GM12878 (cell line): ENCODE data around the gene UGT2B10. TPM values are rescaled to one million over a fixed set of nuclear protein-coding genes. Genes with fewer than 3 reads are reported as not detected.

Experiments used
- ATAC-seq: fragments of 200-7000 bp; cut with Tn5 transposase; 3 replicates; pipeline ENCODE4 v1.9.1; 2020; ENCODE audit warnings: mild to moderate bottlenecking, moderate library complexity
- BruUV-seq: library from RNA; stranded (reverse); fragments of 400-500 nt; replicated peaks from 2 replicates; lab custom pipeline; 2021; lab: Mats Ljungman, UMichigan
- CTCF ChIA-PET: fragments of 300-600 bp; sonication (Branson Sonifier 250); formaldehyde crosslinking; extraction: SDS; loops from one replicate; lab custom pipeline; 2021; ENCODE audit warnings: inconsistent platforms; lab: Yijun Ruan, JAX
- POLR2A ChIA-PET: fragments of 350-600 bp; formaldehyde crosslinking; extraction: SDS; loops from one replicate; lab custom pipeline; 2021; ENCODE audit warnings: inconsistent platforms; lab: Charles Lee
- RAD21 ChIA-PET: fragments of 300-600 bp; sonication (Branson Sonifier 250); formaldehyde crosslinking; loops from one replicate; lab custom pipeline; 2023; ENCODE audit warnings: antibody characterized with exemption; ENCODE audit not compliant: unreplicated experiment; lab: Charles Lee
- SMC1A ChIA-PET: fragments of 300-600 bp; sonication (Branson Sonifier 250); formaldehyde crosslinking; loops from one replicate; lab custom pipeline; 2023; ENCODE audit not compliant: unreplicated experiment, uncharacterized antibody; lab: Charles Lee
- DNase-seq: peaks from one replicate; pipeline ENCODE4 v3.0.0-alpha.2; 2011; ENCODE audit warnings: low read depth, low spot score
- FAIRE-seq: peaks from 3 replicates; lab custom pipeline; 2011; peaks lifted over from hg19 to GRCh38; lab: Jason Lieb, UNC
- H2AFZ ChIP-seq: 2 replicates; pipeline ENCODE4 v1.6.0; 2011; ENCODE audit warnings: low read depth, low read length, control low read depth; ENCODE audit not compliant: control insufficient read depth
- H3K27ac ChIP-seq: 2 replicates; pipeline ENCODE4 v1.5.1; 2011; ENCODE audit warnings: control low read depth; ENCODE audit not compliant: control insufficient read depth, insufficient read depth
- H3K27me3 ChIP-seq, 2 experiments: replicated peaks in 1 of 2; 2 replicates each; pipeline versions ENCODE4 v1.6.0 to v1.6.1; 2011; ENCODE audit warnings: low read length in 1 of 2; ENCODE audit not compliant: control insufficient read depth in 2 of 2, insufficient read depth in 2 of 2
- H3K36me3 ChIP-seq, 2 experiments: 2 replicates each; pipeline ENCODE4 v1.5.1; 2011; ENCODE audit warnings: low read length in 1 of 2; ENCODE audit not compliant: control insufficient read depth in 2 of 2, insufficient read depth in 2 of 2
- H3K4me1 ChIP-seq: 2 replicates; pipeline ENCODE4 v1.6.1; 2011; ENCODE audit warnings: mild to moderate bottlenecking, low read length, moderate library complexity, mixed read lengths; ENCODE audit not compliant: control insufficient read depth, insufficient read depth
- H3K4me2 ChIP-seq: 2 replicates; pipeline ENCODE4 v1.6.0; 2011; ENCODE audit warnings: control low read depth; ENCODE audit not compliant: control insufficient read depth, insufficient read depth
- H3K4me3 ChIP-seq: fragments of 200-600 bp; sonication (generic); 2 replicates; pipeline ENCODE4 v1.5.1; 2016
- H3K79me2 ChIP-seq: 2 replicates; pipeline ENCODE4 v1.6.0; 2011; ENCODE audit warnings: low read length; ENCODE audit not compliant: control insufficient read depth, insufficient read depth
- H3K9ac ChIP-seq: 2 replicates; pipeline ENCODE4 v1.8.0; 2011; ENCODE audit warnings: low read length, control low read depth, mixed read lengths; ENCODE audit not compliant: control insufficient read depth, insufficient read depth
- H3K9me3 ChIP-seq: replicated peaks from 3 replicates; pipeline ENCODE4 v1.5.1; 2011; ENCODE audit warnings: mild to moderate bottlenecking, low read length; ENCODE audit not compliant: control insufficient read depth, insufficient read depth
- H4K20me1 ChIP-seq: 2 replicates; pipeline ENCODE4 v1.6.0; 2011; ENCODE audit not compliant: control insufficient read depth, insufficient read depth
- BCLAF1 ChIP-seq: fragments of 450-650 bp; IDR thresholded peaks from 2 replicates; pipeline ENCODE4 v1.6.1; 2017; ENCODE audit warnings: antibody characterized with exemption, mild to moderate bottlenecking, moderate library complexity
- MTA3 ChIP-seq: IDR thresholded peaks from 2 replicates; pipeline ENCODE4 v1.6.1; 2012; ENCODE audit warnings: low read length, inconsistent platforms, borderline replicate concordance
- MYB ChIP-seq: fragments of 150-350 bp; IDR thresholded peaks from 2 replicates; pipeline ENCODE4 v1.6.1; 2014; ENCODE audit warnings: mild to moderate bottlenecking, low read depth, low read length, borderline replicate concordance
- SREBF1 ChIP-seq: IDR thresholded peaks from 2 replicates; pipeline ENCODE4 v1.6.1; 2012; ENCODE audit warnings: mild to moderate bottlenecking, low read length
- TAF1 ChIP-seq: IDR thresholded peaks from 2 replicates; pipeline ENCODE4 v1.6.1; 2011; ENCODE audit warnings: mild to moderate bottlenecking, low read depth, low read length, borderline replicate concordance
- WGBS: methylation state at CpG from one replicate; pipeline ENCODE4 v1.1.6; 2016; ENCODE audit warnings: low lambda C conversion rate; ENCODE audit not compliant: insufficient replicate concordance, insufficient coverage; ENCODE audit errors: missing lambda C conversion rate; 5-methylcytosine and 5-hydroxymethylcytosine counted together
- in situ Hi-C: fragments of 300-500 bp; cut with MboI; formaldehyde crosslinking; loops from 9 replicates; pipeline ENCODE4 v1.14.3; 2018; ENCODE audit warnings: mixed read lengths
- intact Hi-C: fragments of 100-400 bp; cut with micrococcal nuclease; formaldehyde crosslinking; loops from one replicate; pipeline ENCODE4 v1.14.2; 2022; ENCODE audit not compliant: unreplicated experiment
- polyA plus RNA-seq, 11 experiments: library from polyadenylated mRNA; depleted of rRNA in 4 of 11; unstranded in 6 of 11; stranded (reverse) in 5 of 11; fragments of >200 nt; fragmentation: Nextera tagmentation in 4 of 11; fragmentation: Illumina TruSeq in 1 of 11; extraction: Ambion mirVana in 4 of 11; extraction: Trizol in 1 of 11; gene quantifications; 1 replicate in 1 of 11; 2 replicates in 10 of 11; pipeline versions ENCODE4 v1.2.1 to v1.2.3, GENCODE V29; 2011 to 2016; ENCODE audit warnings: inconsistent platforms in 2 of 11, missing spikeins in 2 of 11, low read depth in 1 of 11
- total RNA-seq, 4 experiments: library from RNA; depleted of rRNA in 3 of 4; stranded (reverse); fragments of >200 nt in 3 of 4; fragmentation: Illumina TruSeq in 1 of 4; extraction: Trizol in 1 of 4; gene quantifications; 2 replicates each; pipeline versions ENCODE4 v1.2.1 to v1.2.3, GENCODE V29; 2013 to 2021
- TF ChIP-seq, protein P1 (sequence below): fragments of 450-650 bp; formaldehyde crosslinking; IDR thresholded peaks from 2 replicates; pipeline ENCODE4 v1.4.0; 2022; ENCODE audit warnings: mild to moderate bottlenecking, moderate library complexity
- TF ChIP-seq, protein P2 (sequence below): IDR thresholded peaks from 2 replicates; pipeline ENCODE4 v1.6.1; 2012; ENCODE audit warnings: low read depth, low read length, improper control_type of control experiment
- TF ChIP-seq, protein P3 (sequence below): fragments of 450-650 bp; formaldehyde crosslinking; IDR thresholded peaks from 2 replicates; pipeline ENCODE4 v1.4.0; 2020; ENCODE audit warnings: mild to moderate bottlenecking, moderate library complexity
- TF ChIP-seq, protein P4 (sequence below): fragments of 450-650 bp; IDR thresholded peaks from 2 replicates; pipeline ENCODE4 v1.6.1; 2016; ENCODE audit warnings: mild to moderate bottlenecking
- TF ChIP-seq, protein P5 (sequence below): IDR thresholded peaks from 2 replicates; pipeline ENCODE4 v1.6.1; 2011; ENCODE audit warnings: low read depth, mild to moderate bottlenecking, low read length, moderate library complexity, borderline replicate concordance; ENCODE audit errors: extremely low read depth

The UGT2B10 gene
- total and polyA plus RNA-seq, 10 of the 15 experiments (the other 5 are each of a cell fraction or from before 2014, with no cell fraction given), result not detected

DNA sequence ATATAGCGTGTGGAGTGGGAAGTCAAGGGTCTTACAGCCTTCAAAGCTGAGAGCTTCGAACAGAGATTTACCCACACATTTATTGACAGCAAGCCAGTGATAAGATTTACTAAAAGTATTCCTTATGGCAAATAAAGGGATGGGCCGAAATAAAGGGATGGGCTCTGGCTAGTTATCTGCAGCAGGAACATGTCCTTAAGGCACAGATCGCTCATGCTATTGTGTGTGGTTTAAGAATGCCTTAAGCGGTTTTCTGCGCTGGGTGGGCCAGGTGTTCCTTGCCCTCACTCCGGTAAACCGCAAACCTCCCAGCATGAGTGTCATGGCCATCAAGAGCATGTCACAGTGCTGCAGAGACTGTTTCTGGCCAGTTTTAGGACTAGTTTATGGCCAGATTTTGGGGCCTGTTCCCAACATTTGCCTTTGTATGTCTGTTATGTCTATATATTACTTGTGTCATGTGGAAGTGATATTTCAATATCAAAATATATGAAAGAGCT lies 53.5 kb downstream of the UGT2B10 start:
- no TSS peak for BruUV-seq
- no peak for DNase-seq
- H3K4me2 ChIP-seq, result no peak overlapping the region
- in situ Hi-C loops (no loop called here), intact Hi-C loops (loop anchor here (10.0 kb wide), 1 partner anchor 245 kb away; no protein-coding TSS in a partner anchor)
- no peak overlapping the region for H3K9ac ChIP-seq
- no peaks in the 10 kb centered on the region for H3K9me3 ChIP-seq
- no peaks in the 10 kb centered on the region for H3K27me3 ChIP-seq
- no peaks in the 10 kb centered on the region for H3K36me3 ChIP-seq
- no peak for ATAC-seq
- no peak for FAIRE-seq
- no peak overlapping the region for H3K27ac ChIP-seq
- H3K4me1 ChIP-seq, result no peaks in the 10 kb centered on the region
- POLR2A ChIA-PET, result no interaction called here
- H2AFZ ChIP-seq, result no peak overlapping the region
- H3K4me3 ChIP-seq, result no peak overlapping the region
- SMC1A ChIA-PET, result no interaction called here
- CTCF ChIA-PET, result interaction anchor here (0.7 kb wide), 1 partner anchor 128 kb away, joined by 3 read pairs; no protein-coding TSS in a partner anchor
- WGBS, result 53% methylated on average over 8 of the region's 8 CpGs
- H3K79me2 ChIP-seq, result no peaks in the 10 kb centered on the region
- RAD21 ChIA-PET, result no interaction called here
- H4K20me1 ChIP-seq, result no peaks in the 10 kb centered on the region
- TF ChIP-seq, protein P1, sequence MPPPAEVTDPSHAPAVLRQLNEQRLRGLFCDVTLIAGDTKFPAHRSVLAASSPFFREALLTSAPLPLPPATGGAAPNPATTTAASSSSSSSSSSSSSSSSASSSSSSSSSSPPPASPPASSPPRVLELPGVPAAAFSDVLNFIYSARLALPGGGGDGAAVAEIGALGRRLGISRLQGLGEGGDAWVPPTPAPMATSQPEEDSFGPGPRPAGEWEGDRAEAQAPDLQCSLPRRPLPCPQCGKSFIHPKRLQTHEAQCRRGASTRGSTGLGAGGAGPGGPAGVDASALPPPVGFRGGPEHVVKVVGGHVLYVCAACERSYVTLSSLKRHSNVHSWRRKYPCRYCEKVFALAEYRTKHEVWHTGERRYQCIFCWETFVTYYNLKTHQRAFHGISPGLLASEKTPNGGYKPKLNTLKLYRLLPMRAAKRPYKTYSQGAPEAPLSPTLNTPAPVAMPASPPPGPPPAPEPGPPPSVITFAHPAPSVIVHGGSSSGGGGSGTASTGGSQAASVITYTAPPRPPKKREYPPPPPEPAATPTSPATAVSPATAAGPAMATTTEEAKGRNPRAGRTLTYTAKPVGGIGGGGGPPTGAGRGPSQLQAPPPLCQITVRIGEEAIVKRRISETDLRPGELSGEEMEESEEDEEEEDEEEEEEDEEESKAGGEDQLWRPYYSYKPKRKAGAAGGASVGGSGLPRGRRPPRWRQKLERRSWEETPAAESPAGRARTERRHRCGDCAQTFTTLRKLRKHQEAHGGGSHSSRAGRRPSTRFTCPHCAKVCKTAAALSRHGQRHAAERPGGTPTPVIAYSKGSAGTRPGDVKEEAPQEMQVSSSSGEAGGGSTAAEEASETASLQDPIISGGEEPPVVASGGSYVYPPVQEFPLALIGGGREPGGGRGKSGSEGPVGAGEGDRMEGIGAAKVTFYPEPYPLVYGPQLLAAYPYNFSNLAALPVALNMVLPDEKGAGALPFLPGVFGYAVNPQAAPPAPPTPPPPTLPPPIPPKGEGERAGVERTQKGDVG (CRISPR knock-in tag), result no peak
- TF ChIP-seq SREBF1, result no peak
- TF ChIP-seq MTA3, result no peak
- TF ChIP-seq, protein P2, sequence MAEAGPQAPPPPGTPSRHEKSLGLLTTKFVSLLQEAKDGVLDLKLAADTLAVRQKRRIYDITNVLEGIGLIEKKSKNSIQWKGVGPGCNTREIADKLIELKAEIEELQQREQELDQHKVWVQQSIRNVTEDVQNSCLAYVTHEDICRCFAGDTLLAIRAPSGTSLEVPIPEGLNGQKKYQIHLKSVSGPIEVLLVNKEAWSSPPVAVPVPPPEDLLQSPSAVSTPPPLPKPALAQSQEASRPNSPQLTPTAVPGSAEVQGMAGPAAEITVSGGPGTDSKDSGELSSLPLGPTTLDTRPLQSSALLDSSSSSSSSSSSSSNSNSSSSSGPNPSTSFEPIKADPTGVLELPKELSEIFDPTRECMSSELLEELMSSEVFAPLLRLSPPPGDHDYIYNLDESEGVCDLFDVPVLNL, result no peak
- TF ChIP-seq, protein P3, sequence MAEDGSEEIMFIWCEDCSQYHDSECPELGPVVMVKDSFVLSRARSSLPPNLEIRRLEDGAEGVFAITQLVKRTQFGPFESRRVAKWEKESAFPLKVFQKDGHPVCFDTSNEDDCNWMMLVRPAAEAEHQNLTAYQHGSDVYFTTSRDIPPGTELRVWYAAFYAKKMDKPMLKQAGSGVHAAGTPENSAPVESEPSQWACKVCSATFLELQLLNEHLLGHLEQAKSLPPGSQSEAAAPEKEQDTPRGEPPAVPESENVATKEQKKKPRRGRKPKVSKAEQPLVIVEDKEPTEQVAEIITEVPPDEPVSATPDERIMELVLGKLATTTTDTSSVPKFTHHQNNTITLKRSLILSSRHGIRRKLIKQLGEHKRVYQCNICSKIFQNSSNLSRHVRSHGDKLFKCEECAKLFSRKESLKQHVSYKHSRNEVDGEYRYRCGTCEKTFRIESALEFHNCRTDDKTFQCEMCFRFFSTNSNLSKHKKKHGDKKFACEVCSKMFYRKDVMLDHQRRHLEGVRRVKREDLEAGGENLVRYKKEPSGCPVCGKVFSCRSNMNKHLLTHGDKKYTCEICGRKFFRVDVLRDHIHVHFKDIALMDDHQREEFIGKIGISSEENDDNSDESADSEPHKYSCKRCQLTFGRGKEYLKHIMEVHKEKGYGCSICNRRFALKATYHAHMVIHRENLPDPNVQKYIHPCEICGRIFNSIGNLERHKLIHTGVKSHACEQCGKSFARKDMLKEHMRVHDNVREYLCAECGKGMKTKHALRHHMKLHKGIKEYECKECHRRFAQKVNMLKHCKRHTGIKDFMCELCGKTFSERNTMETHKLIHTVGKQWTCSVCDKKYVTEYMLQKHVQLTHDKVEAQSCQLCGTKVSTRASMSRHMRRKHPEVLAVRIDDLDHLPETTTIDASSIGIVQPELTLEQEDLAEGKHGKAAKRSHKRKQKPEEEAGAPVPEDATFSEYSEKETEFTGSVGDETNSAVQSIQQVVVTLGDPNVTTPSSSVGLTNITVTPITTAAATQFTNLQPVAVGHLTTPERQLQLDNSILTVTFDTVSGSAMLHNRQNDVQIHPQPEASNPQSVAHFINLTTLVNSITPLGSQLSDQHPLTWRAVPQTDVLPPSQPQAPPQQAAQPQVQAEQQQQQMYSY, result no peak
- no peak for TF ChIP-seq TAF1
- TF ChIP-seq, protein P4, sequence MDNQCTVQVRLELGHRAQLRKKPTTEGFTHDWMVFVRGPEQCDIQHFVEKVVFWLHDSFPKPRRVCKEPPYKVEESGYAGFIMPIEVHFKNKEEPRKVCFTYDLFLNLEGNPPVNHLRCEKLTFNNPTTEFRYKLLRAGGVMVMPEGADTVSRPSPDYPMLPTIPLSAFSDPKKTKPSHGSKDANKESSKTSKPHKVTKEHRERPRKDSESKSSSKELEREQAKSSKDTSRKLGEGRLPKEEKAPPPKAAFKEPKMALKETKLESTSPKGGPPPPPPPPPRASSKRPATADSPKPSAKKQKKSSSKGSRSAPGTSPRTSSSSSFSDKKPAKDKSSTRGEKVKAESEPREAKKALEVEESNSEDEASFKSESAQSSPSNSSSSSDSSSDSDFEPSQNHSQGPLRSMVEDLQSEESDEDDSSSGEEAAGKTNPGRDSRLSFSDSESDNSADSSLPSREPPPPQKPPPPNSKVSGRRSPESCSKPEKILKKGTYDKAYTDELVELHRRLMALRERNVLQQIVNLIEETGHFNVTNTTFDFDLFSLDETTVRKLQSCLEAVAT, result no peak
- TF ChIP-seq BCLAF1, result no peak
- TF ChIP-seq, protein P5, sequence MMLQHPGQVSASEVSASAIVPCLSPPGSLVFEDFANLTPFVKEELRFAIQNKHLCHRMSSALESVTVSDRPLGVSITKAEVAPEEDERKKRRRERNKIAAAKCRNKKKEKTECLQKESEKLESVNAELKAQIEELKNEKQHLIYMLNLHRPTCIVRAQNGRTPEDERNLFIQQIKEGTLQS, result no peak
- no peak for TF ChIP-seq MYB
